GM23248 (cell line): ENCODE results near the gene CTRL.

Experiments
- EZH2 ChIP-seq: fragments of 200-600 bp; sonication (generic); IDR thresholded peaks from 2 replicates; pipeline ENCODE4 v1.6.1; 2018; ENCODE audit warnings: antibody characterized with exemption, mild to moderate bottlenecking; ENCODE audit not compliant: insufficient read depth, poor library complexity, severe bottlenecking
- EZH2phosphoT487 ChIP-seq: fragments of 200-600 bp; sonication (generic); IDR thresholded peaks from 2 replicates; pipeline ENCODE4 v1.6.1; 2018; ENCODE audit warnings: antibody characterized with exemption, moderate library complexity, mild to moderate bottlenecking, low read depth; ENCODE audit not compliant: insufficient read depth

- TF ChIP-seq EZH2 (no peak), EZH2phosphoT487 (no peak)
These were observed 47.0 kb downstream of the CTRL start, which contains the start of gene NRN1L for GRCh38 chr16:67884684-67885083.
